CD4-positive, alpha-beta T cell (primary cell): ENCODE results near the gene ZHX3. TPM values are rescaled to one million over a fixed set of nuclear protein-coding genes. Genes with fewer than 3 reads are reported as not detected.

Experiments used
- ATAC-seq: fragments of 200-7000 bp; cut with Tn5 transposase; one replicate; pipeline ENCODE4 v1.10.0; 2022; ENCODE audit warnings: mild to moderate bottlenecking; ENCODE audit not compliant: poor library complexity
- CTCF ChIA-PET: fragments of 350-600 bp; sonication (Branson Sonifier 250); formaldehyde crosslinking; loops from one replicate; lab custom pipeline; 2021; ENCODE audit warnings: antibody characterized with exemption, inconsistent platforms; lab: Charles Lee
- POLR2A ChIA-PET: fragments of 350-600 bp; sonication (Branson Sonifier 250); formaldehyde crosslinking; loops from one replicate; lab custom pipeline; 2021; ENCODE audit warnings: antibody characterized with exemption, inconsistent platforms; lab: Charles Lee
- DNase-seq, 14 experiments: peaks; one replicate each; pipeline ENCODE4 v3.0.0-alpha.2; 2013 to 2020; ENCODE audit warnings: mixed read lengths in 2 of 14
- H3K27ac ChIP-seq, 2 donors: one replicate each; pipeline versions ENCODE4 v1.5.1 to v1.7.0; 2013; ENCODE audit warnings: low read length in 2 of 2, low read depth in 1 of 2, mild to moderate bottlenecking in 1 of 2
- H3K27me3 ChIP-seq, 2 experiments: 1 replicate in 1 of 2; 2 replicates in 1 of 2; pipeline versions ENCODE4 v1.6.1 to v1.7.0; 2013; ENCODE audit warnings: low read length in 2 of 2, control low read depth in 1 of 2, mild to moderate bottlenecking in 1 of 2, moderate library complexity in 1 of 2; ENCODE audit not compliant: insufficient read depth in 2 of 2, control insufficient read depth in 1 of 2
- H3K36me3 ChIP-seq: one replicate; pipeline ENCODE4 v1.6.1; 2013; ENCODE audit warnings: low read length, control low read depth; ENCODE audit not compliant: insufficient read depth
- H3K4me1 ChIP-seq: one replicate; pipeline ENCODE4 v1.6.1; 2013; ENCODE audit warnings: low read length, control low read depth; ENCODE audit not compliant: insufficient read depth
- H3K4me3 ChIP-seq: one replicate; pipeline ENCODE4 v1.5.1; 2013; ENCODE audit warnings: mild to moderate bottlenecking, low read length, moderate library complexity
- H3K9me3 ChIP-seq, 2 experiments: 1 replicate in 1 of 2; 2 replicates in 1 of 2; pipeline versions ENCODE4 v1.6.1 to v1.7.0; 2013; ENCODE audit warnings: low read length in 2 of 2, mild to moderate bottlenecking in 2 of 2, control low read depth in 1 of 2, moderate library complexity in 1 of 2; ENCODE audit not compliant: control insufficient read depth in 1 of 2, insufficient read depth in 1 of 2
- H3K27ac Mint-ChIP-seq: one replicate; pipeline ENCODE4 v1.8.0; 2020; ENCODE audit warnings: mixed read lengths
- H3K27me3 Mint-ChIP-seq: one replicate; pipeline ENCODE4 v1.8.0; 2021; ENCODE audit warnings: mixed read lengths
- H3K36me3 Mint-ChIP-seq: one replicate; pipeline ENCODE4 v1.8.0; 2021; ENCODE audit warnings: low read depth, mixed read lengths
- H3K4me1 Mint-ChIP-seq: one replicate; pipeline ENCODE4 v1.8.0; 2021; ENCODE audit warnings: low read depth, mixed read lengths
- H3K4me3 Mint-ChIP-seq: one replicate; pipeline ENCODE4 v1.8.0; 2020; ENCODE audit warnings: mild to moderate bottlenecking, mixed read lengths
- H3K9me3 Mint-ChIP-seq: one replicate; pipeline ENCODE4 v1.8.0; 2020; ENCODE audit warnings: mixed read lengths
- CTCF ChIP-seq: fragments of 200-600 bp; IDR thresholded peaks from one replicate; pipeline ENCODE4 v1.8.0; 2022; ENCODE audit warnings: antibody characterized with exemption, mild to moderate bottlenecking
- intact Hi-C, 2 experiments: fragments of 100-400 bp; cut with DNase I in 1 of 2; cut with micrococcal nuclease in 1 of 2; formaldehyde crosslinking; loops; one replicate each; pipeline versions ENCODE4 v1.15.1 to v1.9.0; 2023 to 2025; cut with DNase I, micrococcal nuclease
- total RNA-seq, 174 experiments: library from RNA in 2 of 174; stranded (reverse) in 2 of 174; gene quantifications; one replicate each; pipeline ENCODE4 v1.2.3 and lab custom pipeline; 2021 to 2026

The ZHX3 gene
- total RNA-seq, 2 experiments from 2014 or later: 6.6 to 7.6 TPM

GRCh38 chr20:41167481-41168253 lies 149.9 kb downstream of the ZHX3 start:
- POLR2A ChIA-PET: interaction anchor here (1.2 to 2.0 kb wide), 3 partner anchors 8 to 26 kb away, joined by 3 to 7 read pairs (median 3); no protein-coding TSS in a partner anchor
- Mint-ChIP-seq H3K9me3 (no peaks in the 10 kb centered on the region), H3K36me3 (peaks cover 97% of the 10 kb centered on the region), H3K27me3 (no peaks in the 10 kb centered on the region), H3K4me3 (no peak overlapping the region), H3K4me1 (peaks cover 37% of the 10 kb centered on the region), H3K27ac (peak overlapping the region; percentile 96)
- CTCF ChIA-PET: interaction anchor here (1.8 kb wide), 1 partner anchor 32 kb away, joined by 5 read pairs; no protein-coding TSS in a partner anchor
- no peak overlapping the region for H3K4me3 ChIP-seq
- no peaks in the 10 kb centered on the region for H3K27me3 ChIP-seq
- H3K27ac ChIP-seq: peak overlapping the region; percentile 23 to 58
- peaks cover 99% of the 10 kb centered on the region for H3K36me3 ChIP-seq
- DNase-seq (no peak), ATAC-seq (no peak)
- no peaks in the 10 kb centered on the region for H3K9me3 ChIP-seq
- peaks cover 60% of the 10 kb centered on the region for H3K4me1 ChIP-seq
- intact Hi-C loops: no loop called here
- no peak for TF ChIP-seq CTCF

- H3K27ac Mint-ChIP-seq: peak overlapping the region; percentile 96
- Histone ChIP-seq H3K4me1 (peaks cover 61% of the 10 kb centered on the region), H3K36me3 (peaks cover 99% of the 10 kb centered on the region)
Observed at GRCh38 chr20:41167118-41167470, 150.4 kb downstream of the ZHX3 start.

More at GRCh38 chr20:41167118-41167470, 150.4 kb downstream of the ZHX3 start:
- Mint-ChIP-seq H3K36me3 (peaks cover 97% of the 10 kb centered on the region), H3K4me1 (peaks cover 41% of the 10 kb centered on the region), H3K9me3 (no peaks in the 10 kb centered on the region), H3K27me3 (no peaks in the 10 kb centered on the region), H3K4me3 (no peak overlapping the region)
- no peak for TF ChIP-seq CTCF
- CTCF ChIA-PET: interaction anchor here (1.8 kb wide), 1 partner anchor 32 kb away, joined by 5 read pairs; no protein-coding TSS in a partner anchor
- intact Hi-C loops: no loop called here
- ATAC-seq (no peak), DNase-seq (no peak)
- Histone ChIP-seq H3K27ac (peak overlapping the region in 1 of 2 donors; percentile 3), H3K27me3 (no peaks in the 10 kb centered on the region), H3K9me3 (no peaks in the 10 kb centered on the region), H3K4me3 (no peak overlapping the region)
- POLR2A ChIA-PET: interaction anchor here (1.2 to 2.0 kb wide), 3 partner anchors 9 to 26 kb away, joined by 3 to 7 read pairs (median 3); no protein-coding TSS in a partner anchor
